ENCODE measurements around the gene ADGRG1. TPM values are rescaled to one million over a fixed set of nuclear protein-coding genes. Genes with fewer than 3 reads are reported as not detected.

ADGRG1 gene
- total and polyA plus RNA-seq, 12 donors = 11.1 to 46.3 (median 19.0) TPM

DNA sequence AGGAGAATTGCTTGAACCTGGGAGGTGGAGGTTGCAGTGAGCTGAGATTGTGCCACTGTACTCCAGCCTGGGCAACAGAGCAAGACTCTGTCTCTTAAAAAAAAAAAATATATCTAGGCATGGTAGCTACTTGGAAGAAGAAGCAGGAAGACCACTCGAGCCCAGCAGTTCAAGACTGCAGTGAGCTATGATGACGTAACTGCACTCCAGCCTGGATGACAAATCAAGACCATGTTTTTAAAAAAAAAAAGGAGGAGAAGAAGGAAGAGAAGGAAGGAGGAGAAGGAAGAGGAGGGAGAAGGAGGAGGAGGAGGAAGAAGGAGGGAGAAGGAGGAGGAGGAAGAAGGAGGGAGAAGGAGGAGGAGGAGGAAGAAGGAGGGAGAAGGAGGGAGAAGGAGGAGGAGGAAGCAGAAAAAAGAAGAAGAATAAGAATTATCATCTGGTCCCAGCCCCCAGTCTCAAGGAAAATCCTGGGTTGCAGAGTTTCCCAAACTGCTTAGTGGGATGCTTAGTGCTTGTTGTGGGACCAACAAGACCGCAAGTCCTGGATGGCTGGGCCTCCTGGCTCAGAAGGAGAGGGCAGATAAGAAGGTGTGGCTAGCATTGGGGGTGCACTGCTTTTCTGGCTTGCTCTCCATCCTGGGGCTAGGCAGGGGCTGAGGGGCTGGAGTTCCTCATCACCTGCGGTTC lies 62.5 kb downstream of the ADGRG1 start:
- Histone ChIP-seq H3K9me3 (no peaks in the 10 kb centered on the region), H3K4me1 (peaks cover 0 to 25% (median 0%) of the 10 kb centered on the region in 9 donors), H3K36me3 (no peaks in the 10 kb centered on the region), H3K4me3 (no peak overlapping the region), H3K27me3 (peaks cover 0 to 21% (median 5%) of the 10 kb centered on the region in 7 donors), H3K27ac (peak overlapping the region in 2 of 10 donors; percentile 41 to 72)
- no peak for TF ChIP-seq CTCF (IDR thresholded peaks at IDR 0.05)
- DNase-seq (no peak), ATAC-seq (no peak)
- WGBS, 2 donors = 56 to 72% methylated on average over 4 of the region's 4 CpGs
- intact Hi-C loops (cut with DNase I) = no loop called here

GRCh38 chr16:57692636-57693035 lies 64.2 kb downstream of the ADGRG1 start:
- intact Hi-C loops (cut with DNase I) = no loop called here
- DNase-seq (no peak), ATAC-seq (no peak)
- 63 to 67% methylated on average over 2 of the region's 2 CpGs for WGBS, 2 donors
- Histone ChIP-seq H3K36me3 (no peaks in the 10 kb centered on the region), H3K27ac (no peak overlapping the region), H3K4me1 (peaks cover 0 to 25% (median 0%) of the 10 kb centered on the region in 9 donors), H3K9me3 (no peaks in the 10 kb centered on the region), H3K4me3 (no peak overlapping the region), H3K27me3 (peaks cover 0 to 21% (median 5%) of the 10 kb centered on the region in 7 donors)
- TF ChIP-seq CTCF (IDR thresholded peaks at IDR 0.05) = no peak

GRCh38 chr16:57693550-57693949 lies 65.1 kb downstream of the ADGRG1 start:
- TF ChIP-seq CTCF (IDR thresholded peaks at IDR 0.05) = no peak
- H3K27ac ChIP-seq = no peak overlapping the region
- 73 to 79% methylated on average over 4 of the region's 4 CpGs for WGBS, 2 donors
- H3K4me3 ChIP-seq = no peak overlapping the region
- H3K36me3 ChIP-seq = no peaks in the 10 kb centered on the region
- intact Hi-C loops (cut with DNase I) = no loop called here
- peaks cover 0 to 21% (median 4%) of the 10 kb centered on the region in 7 donors for H3K27me3 ChIP-seq
- H3K4me1 ChIP-seq = peaks cover 0 to 25% (median 0%) of the 10 kb centered on the region in 9 donors
- ATAC-seq (no peak), DNase-seq (no peak)
- H3K9me3 ChIP-seq = no peaks in the 10 kb centered on the region

DNA sequence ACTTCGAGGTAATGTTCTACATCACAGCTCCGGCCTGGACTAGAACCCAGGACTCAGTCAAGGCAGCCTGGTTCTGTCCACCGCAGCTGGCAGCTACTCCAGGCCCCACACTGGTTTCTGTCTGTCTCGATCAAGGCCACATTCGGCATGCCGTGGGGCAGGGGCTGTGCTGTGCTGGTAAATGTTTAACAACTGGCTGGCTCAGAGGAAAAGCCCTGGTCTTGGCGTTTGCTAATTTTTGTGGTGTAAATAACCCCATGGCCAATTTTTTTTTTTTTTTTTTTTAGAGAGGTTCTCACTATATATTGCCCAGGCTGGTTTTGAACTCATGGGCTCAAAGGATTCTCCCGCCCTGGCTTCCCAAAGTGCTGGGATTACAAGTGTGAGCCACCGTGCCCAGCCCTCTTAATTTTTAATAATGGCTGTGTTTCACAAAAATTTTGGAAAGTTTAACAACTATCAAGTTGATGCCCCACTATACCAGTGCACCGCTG lies 65.8 kb downstream of the ADGRG1 start:
- peaks cover 0 to 21% (median 0%) of the 10 kb centered on the region in 7 donors for H3K27me3 ChIP-seq
- DNase-seq (no peak), ATAC-seq (no peak)
- TF ChIP-seq CTCF (IDR thresholded peaks at IDR 0.05) = no peak
- H3K4me3 ChIP-seq = peak overlapping the region in 1 of 10 donors; percentile 22
- intact Hi-C loops (cut with DNase I) = no loop called here
- no peaks in the 10 kb centered on the region for H3K9me3 ChIP-seq
- H3K4me1 ChIP-seq = peaks cover 0 to 21% (median 0%) of the 10 kb centered on the region in 9 donors
- H3K36me3 ChIP-seq = no peaks in the 10 kb centered on the region
- peak overlapping the region in 1 of 10 donors; percentile 74 for H3K27ac ChIP-seq
- WGBS, 2 donors = 67% methylated on average over 10 of the region's 10 CpGs
